Stomach (tissue), 9 donors: ENCODE results near the gene SLC36A1. TPM values are rescaled to one million over a fixed set of nuclear protein-coding genes. Genes with fewer than 3 reads are reported as not detected.

Experiments
- DNase-seq, 2 donors: peaks; one replicate each; pipeline versions ENCODE4 v3.0.0 to v3.0.0-alpha.2; 2013 to 2019
- H3K27ac ChIP-seq, 5 donors: fragments of 200-600 bp in 4 of 5; sonication (generic) in 4 of 5; one replicate each; pipeline ENCODE4 v1.5.1; 2013 to 2019; ENCODE audit warnings: mild to moderate bottlenecking in 1 of 5, moderate library complexity in 1 of 5
- H3K27me3 ChIP-seq, 3 donors: fragments of 200-600 bp; sonication (generic); one replicate each; pipeline ENCODE4 v1.5.1; 2017 to 2019; ENCODE audit warnings: mixed run types in 1 of 3
- H3K36me3 ChIP-seq, 4 donors: fragments of 200-600 bp; sonication (generic); 1 replicate in 3 of 4; 2 replicates in 1 of 4; pipeline ENCODE4 v1.5.1; 2016 to 2019
- H3K4me1 ChIP-seq, 4 donors: fragments of 200-600 bp; sonication (generic); one replicate each; pipeline ENCODE4 v1.5.1; 2016 to 2019
- H3K4me3 ChIP-seq, 4 donors: fragments of 200-600 bp; sonication (generic) in 3 of 4; one replicate each; pipeline ENCODE4 v1.5.1; 2016 to 2019; ENCODE audit warnings: mild to moderate bottlenecking in 1 of 4
- H3K9me3 ChIP-seq, 4 donors: fragments of 200-600 bp; sonication (generic); one replicate each; pipeline ENCODE4 v1.5.1; 2016 to 2019
- CTCF ChIP-seq, 7 experiments: fragments of 450-650 bp in 4 of 7; fragments of 200-600 bp in 3 of 7; sonication (generic) in 3 of 7; IDR thresholded peaks; one replicate each; pipeline ENCODE4 v1.5.1; 2016 to 2019; ENCODE audit warnings: antibody characterized with exemption in 7 of 7, control low read depth in 2 of 7, mild to moderate bottlenecking in 1 of 7
- EP300 ChIP-seq: sonication (generic); formaldehyde crosslinking; IDR thresholded peaks from one replicate; pipeline ENCODE4 v1.6.1; 2017; ENCODE audit warnings: antibody characterized with exemption
- POLR2A ChIP-seq, 4 donors: fragments of 450-650 bp; IDR thresholded peaks; one replicate each; pipeline ENCODE4 v1.6.1; 2016; ENCODE audit warnings: antibody characterized with exemption in 4 of 4, control low read depth in 2 of 4, mild to moderate bottlenecking in 1 of 4, moderate library complexity in 1 of 4
- POLR2AphosphoS5 ChIP-seq, 3 donors: sonication (generic); formaldehyde crosslinking; IDR thresholded peaks; one replicate each; pipeline ENCODE4 v1.6.1; 2016; ENCODE audit warnings: antibody characterized with exemption in 3 of 3
- WGBS, 5 donors: extraction: QIAGEN DNeasy Blood & Tissue Kit in 3 of 5; methylation state at CpG; one replicate each; pipeline versions ENCODE4 v1.1.5 to v1.1.7; 2013 to 2018; 5-methylcytosine and 5-hydroxymethylcytosine counted together
- intact Hi-C: fragments of 100-400 bp; cut with DNase I; formaldehyde crosslinking; loops from one replicate; pipeline ENCODE4 v1.15.1; 2023; ENCODE audit warnings: low total_unique reads
- polyA plus RNA-seq, 3 donors: library from polyadenylated mRNA; stranded (reverse); fragments of 200-250 nt; gene quantifications; one replicate each; pipeline ENCODE4 v1.2.3, GENCODE V29; 2013
- total RNA-seq, 5 donors: library from RNA; depleted of rRNA; stranded (reverse); fragments of >200 nt; gene quantifications; one replicate each; pipeline versions ENCODE4 v1.1.0 to v1.2.3, GENCODE V29; 2014 to 2016
- donor health status: healthy with polysubstance abuse.
- donor health status: Bipolar disorder and iron deficiency.
- donor health status: healthy.

Gene SLC36A1
- total and polyA plus RNA-seq, 8 donors: 1.2 to 27.8 (median 6.2) TPM

- Histone ChIP-seq H3K36me3 (peaks cover 4 to 15% (median 15%) of the 10 kb centered on the region in 4 donors), H3K4me1 (peaks cover 0 to 17% (median under 1%) of the 10 kb centered on the region in 4 donors), H3K27ac (no peak overlapping the region), H3K4me3 (no peak overlapping the region), H3K27me3 (no peaks in the 10 kb centered on the region), H3K9me3 (no peaks in the 10 kb centered on the region)
- whole genome bisulfite sequencing, 5 donors: 93 to 97% (median 95%) methylated on average over 3 of the region's 3 CpGs
- intact Hi-C loops: no loop called here
- TF ChIP-seq POLR2AphosphoS5 (IDR thresholded peaks at IDR 0.05) (no peak), POLR2A (IDR thresholded peaks at IDR 0.05) (no peak), EP300 (no peak), CTCF (IDR thresholded peaks at IDR 0.05) (no peak)
- no peak for DNase-seq
These were observed 7.5 kb downstream of the SLC36A1 start for GRCh38 chr5:151454889-151455288.

DNA sequence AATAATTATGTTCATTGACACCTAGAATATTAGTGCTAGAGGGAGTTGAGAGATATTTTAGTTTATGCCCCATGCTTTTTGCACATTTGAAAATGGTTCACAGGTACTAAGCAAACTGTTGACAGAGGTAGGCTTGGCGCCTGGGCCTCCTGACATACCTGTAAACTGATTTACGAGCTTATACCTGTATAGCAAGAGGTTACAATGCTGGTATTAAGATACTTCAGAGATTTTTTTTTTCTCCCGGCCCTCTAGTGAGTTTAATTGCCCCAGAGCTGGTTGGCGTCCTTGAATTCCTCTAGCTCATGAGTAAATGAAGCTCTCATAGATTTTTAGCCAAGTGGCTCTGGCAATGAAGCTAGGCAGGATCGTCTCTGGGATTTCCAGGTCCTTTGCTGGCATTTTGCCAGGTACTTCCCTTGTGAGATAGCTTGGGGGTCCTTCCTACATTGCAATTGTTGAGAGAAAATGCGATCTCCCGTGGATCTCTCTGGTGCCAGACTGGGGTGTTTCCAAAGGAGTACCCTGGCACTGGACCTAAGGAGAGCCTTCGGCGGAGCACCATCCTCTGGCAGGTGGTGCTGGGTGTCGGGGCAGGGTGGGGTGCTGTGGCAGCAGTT, 9.0 kb downstream of the SLC36A1 start:
- no peaks in the 10 kb centered on the region for H3K27me3 ChIP-seq
- H3K9me3 ChIP-seq: no peaks in the 10 kb centered on the region
- H3K4me1 ChIP-seq: peaks cover 0 to 6% (median 0%) of the 10 kb centered on the region in 4 donors
- DNase-seq: no peak
- TF ChIP-seq EP300 (no peak), CTCF (IDR thresholded peaks at IDR 0.05) (no peak), POLR2A (IDR thresholded peaks at IDR 0.05) (no peak), POLR2AphosphoS5 (IDR thresholded peaks at IDR 0.05) (no peak)
- peaks cover 4 to 30% (median 27%) of the 10 kb centered on the region in 4 donors for H3K36me3 ChIP-seq
- no peak overlapping the region for H3K27ac ChIP-seq
- H3K4me3 ChIP-seq: no peak overlapping the region
- intact Hi-C loops: no loop called here
- 78 to 89% (median 83%) methylated on average over 7 to 10 of the region's 10 CpGs for WGBS, 5 donors

DNA sequence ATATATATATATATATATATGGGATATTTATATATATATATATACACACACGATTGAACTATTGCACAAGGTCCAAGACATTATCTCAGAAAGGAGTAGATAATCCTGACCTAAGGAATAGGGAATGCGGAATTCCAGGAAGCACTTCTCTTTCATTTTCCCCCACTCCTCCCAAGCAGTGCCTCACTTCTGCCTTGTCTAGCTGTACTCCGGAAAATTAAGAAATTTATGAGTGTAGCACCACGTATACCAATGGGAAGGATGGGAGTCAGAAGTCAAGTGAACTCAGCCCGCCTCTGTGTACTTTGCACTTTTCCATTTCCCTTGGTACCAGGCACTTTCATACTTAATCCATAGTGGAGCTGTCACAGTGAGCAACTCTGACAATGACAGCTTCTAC, 10.9 kb downstream of the SLC36A1 start:
- H3K36me3 ChIP-seq: peaks cover 4 to 40% (median 31%) of the 10 kb centered on the region in 4 donors
- TF ChIP-seq POLR2AphosphoS5 (IDR thresholded peaks at IDR 0.05) (no peak), POLR2A (IDR thresholded peaks at IDR 0.05) (no peak), EP300 (no peak), CTCF (IDR thresholded peaks at IDR 0.05) (no peak)
- H3K27me3 ChIP-seq: no peaks in the 10 kb centered on the region
- no peak for DNase-seq
- H3K4me3 ChIP-seq: no peak overlapping the region
- intact Hi-C loops: no loop called here
- no peak overlapping the region for H3K27ac ChIP-seq
- no peaks in the 10 kb centered on the region for H3K4me1 ChIP-seq
- no peaks in the 10 kb centered on the region for H3K9me3 ChIP-seq
- WGBS, 5 donors: 38 to 78% (median 72%) methylated on average over 5 of the region's 5 CpGs

DNA sequence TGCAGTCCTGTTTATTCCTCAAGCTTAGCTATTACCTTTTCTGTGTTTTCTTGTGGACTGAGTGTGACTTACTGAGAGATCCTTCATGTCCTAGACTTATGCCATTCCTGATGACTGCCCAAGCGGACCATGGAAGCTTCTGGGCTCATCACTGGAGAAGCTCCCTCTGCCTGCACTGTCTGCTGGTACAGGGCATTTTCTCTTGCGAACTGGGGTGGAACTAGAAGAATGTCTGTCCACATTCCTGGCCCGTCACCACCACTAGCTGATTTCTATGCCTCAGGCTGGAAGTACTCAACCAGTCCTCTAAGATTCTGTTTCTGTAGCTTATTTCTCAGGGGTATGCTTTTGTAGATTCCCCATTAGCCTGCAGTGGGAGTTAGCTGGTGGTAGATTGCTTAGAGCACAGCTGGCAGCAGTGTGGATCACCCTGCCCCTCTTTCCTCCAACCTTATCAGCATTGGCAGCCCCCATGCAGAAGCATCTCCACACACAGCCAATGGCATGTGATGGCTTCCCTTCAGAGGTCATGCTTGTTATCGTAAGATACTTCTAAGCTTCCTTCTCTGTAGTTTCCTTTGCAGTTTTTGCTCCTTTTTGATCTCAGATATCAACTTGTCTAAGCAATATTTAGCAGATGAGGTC, 12.4 kb downstream of the SLC36A1 start:
- Histone ChIP-seq H3K27me3 (no peaks in the 10 kb centered on the region), H3K4me1 (no peaks in the 10 kb centered on the region), H3K4me3 (no peak overlapping the region), H3K9me3 (no peaks in the 10 kb centered on the region), H3K27ac (no peak overlapping the region), H3K36me3 (peaks cover 5 to 54% (median 45%) of the 10 kb centered on the region in 4 donors)
- no peak for TF ChIP-seq POLR2A (IDR thresholded peaks at IDR 0.05)
- TF ChIP-seq EP300: no peak
- no peak for TF ChIP-seq POLR2AphosphoS5 (IDR thresholded peaks at IDR 0.05)
- no peak for TF ChIP-seq CTCF (IDR thresholded peaks at IDR 0.05)
- WGBS, 5 donors: 89 to 92% (median 91%) methylated on average over 4 of the region's 4 CpGs
- intact Hi-C loops: no loop called here
- no peak for DNase-seq
